Esophagus muscularis mucosa (tissue), 3 donors: ENCODE measurements around the gene FADD.

Experiments
- EP300 ChIP-seq: sonication (generic); formaldehyde crosslinking; IDR thresholded peaks from one replicate; pipeline ENCODE4 v1.6.1; 2017; ENCODE audit warnings: antibody characterized with exemption
- TF ChIP-seq, protein P1 (sequence below), 3 experiments: fragments of 200-600 bp in 2 of 3; fragments of 450-650 bp in 1 of 3; sonication (generic) in 2 of 3; IDR thresholded peaks; one replicate each; pipeline ENCODE4 v1.5.1; 2017 to 2019; ENCODE audit warnings: antibody characterized with exemption in 3 of 3, mild to moderate bottlenecking in 2 of 3, moderate library complexity in 1 of 3

DNA sequence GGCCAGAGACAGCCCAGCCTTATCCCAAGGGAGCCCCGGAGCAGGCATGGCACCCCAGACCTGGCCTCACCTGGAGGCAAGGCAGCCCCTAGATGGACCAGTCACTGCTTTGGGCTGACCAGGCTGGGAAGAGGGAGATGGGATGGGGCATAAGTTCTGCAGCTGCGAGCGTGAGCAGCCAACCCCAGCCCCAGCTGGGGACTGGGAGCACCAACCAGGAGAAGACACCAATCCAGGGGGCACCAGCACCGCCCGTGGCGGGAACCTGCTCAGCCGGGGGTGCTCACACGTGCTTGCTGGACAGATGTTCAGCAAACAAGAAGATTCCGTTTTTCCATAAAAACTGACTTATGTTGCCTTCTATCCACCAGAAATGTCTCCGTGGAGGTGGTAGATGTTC is 16.2 kb upstream of the FADD start:
- TF ChIP-seq EP300: no peak
- TF ChIP-seq, protein P1, sequence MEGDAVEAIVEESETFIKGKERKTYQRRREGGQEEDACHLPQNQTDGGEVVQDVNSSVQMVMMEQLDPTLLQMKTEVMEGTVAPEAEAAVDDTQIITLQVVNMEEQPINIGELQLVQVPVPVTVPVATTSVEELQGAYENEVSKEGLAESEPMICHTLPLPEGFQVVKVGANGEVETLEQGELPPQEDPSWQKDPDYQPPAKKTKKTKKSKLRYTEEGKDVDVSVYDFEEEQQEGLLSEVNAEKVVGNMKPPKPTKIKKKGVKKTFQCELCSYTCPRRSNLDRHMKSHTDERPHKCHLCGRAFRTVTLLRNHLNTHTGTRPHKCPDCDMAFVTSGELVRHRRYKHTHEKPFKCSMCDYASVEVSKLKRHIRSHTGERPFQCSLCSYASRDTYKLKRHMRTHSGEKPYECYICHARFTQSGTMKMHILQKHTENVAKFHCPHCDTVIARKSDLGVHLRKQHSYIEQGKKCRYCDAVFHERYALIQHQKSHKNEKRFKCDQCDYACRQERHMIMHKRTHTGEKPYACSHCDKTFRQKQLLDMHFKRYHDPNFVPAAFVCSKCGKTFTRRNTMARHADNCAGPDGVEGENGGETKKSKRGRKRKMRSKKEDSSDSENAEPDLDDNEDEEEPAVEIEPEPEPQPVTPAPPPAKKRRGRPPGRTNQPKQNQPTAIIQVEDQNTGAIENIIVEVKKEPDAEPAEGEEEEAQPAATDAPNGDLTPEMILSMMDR (IDR thresholded peaks at IDR 0.05): no peak
